ENCODE measurements around the gene LTB. TPM values are rescaled to one million over a fixed set of nuclear protein-coding genes. Genes with fewer than 3 reads are reported as not detected.

Gene LTB
- total RNA-seq, 1 experiment from 2014 or later: not detected

DNA sequence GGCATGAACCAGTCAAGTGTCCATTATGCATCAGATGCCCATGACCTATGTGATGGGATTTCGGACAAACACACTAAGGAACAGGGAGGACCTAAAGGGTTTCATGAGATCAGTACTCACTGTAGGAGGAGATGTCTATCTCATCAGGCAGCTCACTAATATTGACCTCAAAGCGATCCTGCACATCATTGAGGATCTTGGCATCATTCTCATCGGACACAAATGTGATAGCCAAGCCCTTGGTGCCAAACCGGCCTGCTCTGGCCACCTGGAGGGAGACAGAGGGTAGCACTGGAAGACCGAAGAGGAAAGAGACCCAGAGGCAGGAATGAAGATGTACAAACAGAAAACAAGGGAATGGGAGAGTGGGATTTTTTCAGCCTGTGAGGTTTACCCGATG lies 51.6 kb downstream of the LTB start:
- DNase-seq: no peak
- H3K4me3 ChIP-seq (ENCODE audit: low read depth, low read length): no peak overlapping the region
- no peaks in the 10 kb centered on the region for H3K27me3 ChIP-seq (replicated peaks; ENCODE audit: control insufficient read depth, insufficient read depth, low read length)
- Mint-ChIP-seq H3K4me1 (ENCODE audit: low read depth, unreplicated experiment) (peaks cover 9% of the 10 kb centered on the region), H3K36me3 (ENCODE audit: insufficient read depth, unreplicated experiment) (peaks cover 84% of the 10 kb centered on the region), H3K27ac (ENCODE audit: unreplicated experiment) (peak overlapping the region; percentile 23), H3K27me3 (ENCODE audit: insufficient read depth, unreplicated experiment) (no peaks in the 10 kb centered on the region), H3K4me3 (ENCODE audit: unreplicated experiment) (no peak overlapping the region), H3K9me3 (ENCODE audit: unreplicated experiment) (no peaks in the 10 kb centered on the region)
- H3K36me3 ChIP-seq (ENCODE audit: control insufficient read depth, insufficient read depth, low read length): peaks cover 12% of the 10 kb centered on the region
- H3K4me1 ChIP-seq: no peaks in the 10 kb centered on the region
- TSS peak; percentile 1 for BruUV-seq (replicated peaks)
- no peaks in the 10 kb centered on the region for H3K9me3 ChIP-seq
- intact Hi-C loops (cut with micrococcal nuclease; ENCODE audit: unreplicated experiment): no loop called here
- CTCF ChIA-PET: no interaction called here
- POLR2A ChIA-PET: no interaction called here
- TF ChIP-seq, protein P1, sequence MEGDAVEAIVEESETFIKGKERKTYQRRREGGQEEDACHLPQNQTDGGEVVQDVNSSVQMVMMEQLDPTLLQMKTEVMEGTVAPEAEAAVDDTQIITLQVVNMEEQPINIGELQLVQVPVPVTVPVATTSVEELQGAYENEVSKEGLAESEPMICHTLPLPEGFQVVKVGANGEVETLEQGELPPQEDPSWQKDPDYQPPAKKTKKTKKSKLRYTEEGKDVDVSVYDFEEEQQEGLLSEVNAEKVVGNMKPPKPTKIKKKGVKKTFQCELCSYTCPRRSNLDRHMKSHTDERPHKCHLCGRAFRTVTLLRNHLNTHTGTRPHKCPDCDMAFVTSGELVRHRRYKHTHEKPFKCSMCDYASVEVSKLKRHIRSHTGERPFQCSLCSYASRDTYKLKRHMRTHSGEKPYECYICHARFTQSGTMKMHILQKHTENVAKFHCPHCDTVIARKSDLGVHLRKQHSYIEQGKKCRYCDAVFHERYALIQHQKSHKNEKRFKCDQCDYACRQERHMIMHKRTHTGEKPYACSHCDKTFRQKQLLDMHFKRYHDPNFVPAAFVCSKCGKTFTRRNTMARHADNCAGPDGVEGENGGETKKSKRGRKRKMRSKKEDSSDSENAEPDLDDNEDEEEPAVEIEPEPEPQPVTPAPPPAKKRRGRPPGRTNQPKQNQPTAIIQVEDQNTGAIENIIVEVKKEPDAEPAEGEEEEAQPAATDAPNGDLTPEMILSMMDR (IDR thresholded peaks at IDR 0.05; ENCODE audit: insufficient read depth in 1 of 2, low read depth in 1 of 2, low read length in 1 of 2, severe bottlenecking in 1 of 2, unreplicated experiment in 1 of 2): no peak

Other genes starting within 250 kb of the LTB start
- 40.9 and 41.9 TPM in 2 replicates for gene HLA-B, start 225.2 kb downstream of the LTB start, total RNA-seq (2022)
- 12.6 and 13.1 TPM in 2 replicates for gene MICA, start 178.8 kb downstream of the LTB start, total RNA-seq (2022)
- gene MICB, start 84.3 kb downstream of the LTB start, total RNA-seq (2022): 6.4 and 7.5 TPM in 2 replicates
- not detected in 2 replicates for gene MCCD1, start 53.5 kb downstream of the LTB start, total RNA-seq (2022)
- gene DDX39B, start 40.4 kb downstream of the LTB start, total RNA-seq (2022): 416 and 423 TPM in 2 replicates
- gene ATP6V1G2, start 35.8 kb downstream of the LTB start, total RNA-seq (2022): 0.26 and 0.43 TPM in 2 replicates
- 14.7 and 17.4 TPM in 2 replicates for gene NFKBIL1, start 34.8 kb downstream of the LTB start, total RNA-seq (2022)
- gene LTA, start 10.1 kb downstream of the LTB start, total RNA-seq (2022): not detected in 2 replicates
- gene TNF, start 6.9 kb downstream of the LTB start, total RNA-seq (2022): not detected in 2 replicates
- not detected in 2 replicates for gene LST1, start 3.9 kb upstream of the LTB start, total RNA-seq (2022)
- not detected in 2 replicates for gene NCR3, start 10.6 kb upstream of the LTB start, total RNA-seq (2022)
- gene AIF1, start 32.8 kb upstream of the LTB start, total RNA-seq (2022): 2.2 and 2.7 TPM in 2 replicates
- gene PRRC2A, start 38.3 kb upstream of the LTB start, total RNA-seq (2022): 213 and 222 TPM in 2 replicates
- 354 and 376 TPM in 2 replicates for gene BAG6, start 70.2 kb upstream of the LTB start, total RNA-seq (2022)
- gene APOM, start 73.5 kb upstream of the LTB start, total RNA-seq (2022): 14.8 and 15.8 TPM in 2 replicates
- 19.4 and 19.7 TPM in 2 replicates for gene C6orf47, start 78.4 kb upstream of the LTB start, total RNA-seq (2022)
- 20.3 TPM in 2 replicates for gene GPANK1, start 82.6 kb upstream of the LTB start, total RNA-seq (2022)
- gene CSNK2B, start 83.7 kb upstream of the LTB start, total RNA-seq (2022): 219 and 221 TPM in 2 replicates
- 13.9 and 17.5 TPM in 2 replicates for gene LY6G5B, start 87.6 kb upstream of the LTB start, total RNA-seq (2022)
- 2.0 and 2.9 TPM in 2 replicates for gene LY6G5C, start 98.6 kb upstream of the LTB start, total RNA-seq (2022)
- gene ABHD16A, start 120.9 kb upstream of the LTB start, total RNA-seq (2022): 62.7 and 63.2 TPM in 2 replicates
- not detected in 2 replicates for gene LY6G6F, start 124.4 kb upstream of the LTB start, total RNA-seq (2022)
- gene LY6G6D, start 132.9 kb upstream of the LTB start, total RNA-seq (2022): not detected in 2 replicates
- gene LY6G6C, start 139.3 kb upstream of the LTB start, total RNA-seq (2022): 0.88 and 1.3 TPM in 2 replicates
- not detected in 2 replicates for gene MPIG6B, start 140.9 kb upstream of the LTB start, total RNA-seq (2022)
- gene DDAH2, start 146.9 kb upstream of the LTB start, total RNA-seq (2022): 82.4 and 91.6 TPM in 2 replicates
- 374 and 420 TPM in 2 replicates for gene CLIC1, start 154.1 kb upstream of the LTB start, total RNA-seq (2022)
- 49.6 and 51.0 TPM in 2 replicates for gene MSH5, start 157.6 kb upstream of the LTB start, total RNA-seq (2022)
- 6.4 and 13.0 TPM in 2 replicates for gene SAPCD1, start 180.2 kb upstream of the LTB start, total RNA-seq (2022)
- gene VWA7, start 194.9 kb upstream of the LTB start, total RNA-seq (2022): 0.61 and 1.5 TPM in 2 replicates
- gene VARS1, start 213.3 kb upstream of the LTB start, total RNA-seq (2022): 132 and 135 TPM in 2 replicates
- 56.3 and 61.2 TPM in 2 replicates for gene LSM2, start 224.5 kb upstream of the LTB start, total RNA-seq (2022)
- gene HSPA1L, start 232.9 kb upstream of the LTB start, total RNA-seq (2022): 0.86 and 1.6 TPM in 2 replicates
- 77.3 and 96.9 TPM in 2 replicates for gene HSPA1A, start 233.1 kb upstream of the LTB start, total RNA-seq (2022)
- 99.0 and 112 TPM in 2 replicates for gene HSPA1B, start 245.3 kb upstream of the LTB start, total RNA-seq (2022)